H9 (cell line): ENCODE results near the gene TAF12. TPM values are rescaled to one million over a fixed set of nuclear protein-coding genes. Genes with fewer than 3 reads are reported as not detected.

Experiments
- DNase-seq: peaks from one replicate; pipeline ENCODE4 v3.0.0-alpha.2; 2017
- H2AFZ ChIP-seq: one replicate; pipeline ENCODE4 v1.6.1; 2013; ENCODE audit warnings: mild to moderate bottlenecking, low read length, control low read depth, moderate library complexity
- H2AK5ac ChIP-seq: 2 replicates; pipeline ENCODE4 v1.6.1; 2013; ENCODE audit warnings: low read length, control low read depth, mixed read lengths; ENCODE audit not compliant: insufficient read length
- H2BK120ac ChIP-seq: one replicate; pipeline ENCODE4 v1.6.1; 2013; ENCODE audit warnings: low read depth, mild to moderate bottlenecking, low read length, control low read depth, inconsistent platforms; ENCODE audit not compliant: poor library complexity, severe bottlenecking
- H2BK12ac ChIP-seq: 2 replicates; pipeline ENCODE4 v1.6.1; 2013; ENCODE audit warnings: low read length, control low read depth, mixed read lengths, low read depth; ENCODE audit not compliant: insufficient read length
- H2BK15ac ChIP-seq: 2 replicates; pipeline ENCODE4 v1.6.1; 2013; ENCODE audit warnings: low read depth, low read length, control low read depth
- H2BK20ac ChIP-seq: one replicate; pipeline ENCODE4 v1.6.1; 2013; ENCODE audit warnings: low read depth, mild to moderate bottlenecking, low read length, control low read depth, inconsistent platforms; ENCODE audit not compliant: poor library complexity, severe bottlenecking
- H2BK5ac ChIP-seq: 2 replicates; pipeline ENCODE4 v1.6.1; 2013; ENCODE audit warnings: low read length, control low read depth, mixed read lengths; ENCODE audit not compliant: insufficient read length
- H3K14ac ChIP-seq: 2 replicates; pipeline ENCODE4 v1.6.1; 2013; ENCODE audit warnings: low read length, control low read depth; ENCODE audit not compliant: insufficient read depth
- H3K18ac ChIP-seq: 2 replicates; pipeline ENCODE4 v1.6.1; 2013; ENCODE audit warnings: low read depth, mild to moderate bottlenecking, mixed read lengths, low read length, control low read depth; ENCODE audit not compliant: insufficient read length
- H3K23ac ChIP-seq: 2 replicates; pipeline ENCODE4 v1.6.1; 2013; ENCODE audit warnings: low read length, control low read depth, mixed read lengths, low read depth; ENCODE audit not compliant: insufficient read length
- H3K23me2 ChIP-seq: 2 replicates; pipeline ENCODE4 v1.6.1; 2013; ENCODE audit warnings: low read depth, mild to moderate bottlenecking, mixed read lengths, low read length, control low read depth; ENCODE audit not compliant: insufficient read length, poor library complexity, severe bottlenecking
- H3K27ac ChIP-seq: 2 replicates; pipeline ENCODE4 v1.5.1; 2013; ENCODE audit warnings: low read length, control low read depth, mixed read lengths, low read depth; ENCODE audit not compliant: insufficient read length
- H3K27me3 ChIP-seq: 2 replicates; pipeline ENCODE4 v1.6.1; 2013; ENCODE audit warnings: low read length, control low read depth, inconsistent platforms; ENCODE audit not compliant: insufficient read depth
- H3K4ac ChIP-seq: 2 replicates; pipeline ENCODE4 v1.6.1; 2013; ENCODE audit warnings: low read depth, mild to moderate bottlenecking, control low read depth, inconsistent platforms, low read length, moderate library complexity
- H3K4me1 ChIP-seq: 2 replicates; pipeline ENCODE4 v1.6.1; 2013; ENCODE audit warnings: low read length, control low read depth, inconsistent platforms; ENCODE audit not compliant: insufficient read depth
- H3K4me2 ChIP-seq: 2 replicates; pipeline ENCODE4 v1.6.1; 2013; ENCODE audit warnings: low read length, control low read depth, mixed read lengths; ENCODE audit not compliant: insufficient read length, insufficient read depth
- H3K56ac ChIP-seq: 2 replicates; pipeline ENCODE4 v1.6.1; 2013; ENCODE audit warnings: low read depth, mild to moderate bottlenecking, mixed read lengths, low read length, control low read depth; ENCODE audit not compliant: insufficient read length
- H3K79me1 ChIP-seq: 2 replicates; pipeline ENCODE4 v1.6.1; 2013; ENCODE audit warnings: low read depth, mild to moderate bottlenecking, moderate library complexity, low read length, control low read depth, inconsistent platforms; ENCODE audit not compliant: insufficient read depth, poor library complexity, severe bottlenecking
- H3K79me2 ChIP-seq: 2 replicates; pipeline ENCODE4 v1.6.1; 2013; ENCODE audit warnings: low read length, control low read depth, inconsistent platforms; ENCODE audit not compliant: insufficient read depth
- H3K9ac ChIP-seq: 2 replicates; pipeline ENCODE4 v1.6.1; 2013; ENCODE audit warnings: low read length, control low read depth, mixed read lengths; ENCODE audit not compliant: insufficient read length; ENCODE audit errors: extremely low read depth
- H3K9me3 ChIP-seq: one replicate; pipeline ENCODE4 v1.6.1; 2013; ENCODE audit warnings: low read depth, low read length, inconsistent platforms; ENCODE audit not compliant: control insufficient read depth
- H3T11ph ChIP-seq: one replicate; pipeline ENCODE4 v1.6.1; 2013; ENCODE audit warnings: mild to moderate bottlenecking, low read length, control low read depth, inconsistent platforms
- H4K20me1 ChIP-seq: one replicate; pipeline ENCODE4 v1.6.1; 2013; ENCODE audit not compliant: control insufficient read depth, insufficient read length, insufficient read depth
- H4K5ac ChIP-seq: 2 replicates; pipeline ENCODE4 v1.6.1; 2013; ENCODE audit warnings: low read depth, mild to moderate bottlenecking, mixed read lengths, low read length, control low read depth; ENCODE audit not compliant: insufficient read length
- H4K8ac ChIP-seq: replicated peaks from 2 replicates; pipeline ENCODE4 v1.6.1; 2013; ENCODE audit warnings: low read length, control low read depth, mixed read lengths, low read depth; ENCODE audit not compliant: insufficient read length
- H4K91ac ChIP-seq: 2 replicates; pipeline ENCODE4 v1.6.1; 2013; ENCODE audit warnings: low read depth, mild to moderate bottlenecking, moderate library complexity, mixed read lengths, low read length, control low read depth; ENCODE audit not compliant: insufficient read length
- H3K27ac Mint-ChIP-seq, 3 experiments: 2 replicates in 2 of 3; 3 replicates in 1 of 3; pipeline ENCODE4 v1.8.0; 2020 to 2021; ENCODE audit warnings: mixed read lengths in 3 of 3, mild to moderate bottlenecking in 1 of 3, moderate library complexity in 1 of 3
- H3K27me3 Mint-ChIP-seq: 2 replicates; pipeline ENCODE4 v1.8.0; 2021; ENCODE audit warnings: low read depth, mild to moderate bottlenecking, moderate library complexity, mixed read lengths
- H3K36me3 Mint-ChIP-seq, 3 experiments: 2 replicates in 2 of 3; 3 replicates in 1 of 3; pipeline ENCODE4 v1.8.0; 2020 to 2021; ENCODE audit warnings: low read depth in 3 of 3, mixed read lengths in 3 of 3; ENCODE audit not compliant: insufficient read depth in 1 of 3
- H3K4me1 Mint-ChIP-seq, 2 experiments: 2 replicates each; pipeline ENCODE4 v1.8.0; 2020; ENCODE audit warnings: mixed read lengths in 2 of 2
- H3K4me3 Mint-ChIP-seq, 2 experiments: 2 replicates in 1 of 2; 3 replicates in 1 of 2; pipeline ENCODE4 v1.8.0; 2020 to 2021; ENCODE audit warnings: mild to moderate bottlenecking in 2 of 2, mixed read lengths in 2 of 2, moderate library complexity in 1 of 2
- H3K9me3 Mint-ChIP-seq, 2 experiments: 2 replicates in 1 of 2; 3 replicates in 1 of 2; pipeline ENCODE4 v1.8.0; 2020; ENCODE audit warnings: mild to moderate bottlenecking in 2 of 2, mixed read lengths in 2 of 2, moderate library complexity in 1 of 2
- WGBS: extraction: QIAGEN DNeasy Blood & Tissue Kit; methylation state at CpG from one replicate; pipeline ENCODE4 v1.1.7; 2013; ENCODE audit warnings: missing lambda C conversion rate, low lambda C conversion rate, mixed read lengths; ENCODE audit not compliant: insufficient read length; ENCODE audit errors: extremely low coverage; 5-methylcytosine and 5-hydroxymethylcytosine counted together
- total RNA-seq: library from RNA; stranded (reverse); gene quantifications from 2 replicates; pipeline ENCODE4 v1.2.1, GENCODE V29; 2021
- TF ChIP-seq, protein P1 (sequence below): fragments of 200-600 bp; sonication (generic); conservative IDR thresholded peaks from 3 replicates; pipeline ENCODE4 v1.8.0; 2021; ENCODE audit warnings: antibody characterized with exemption, mild to moderate bottlenecking

The TAF12 gene
- total RNA-seq, 1 experiment from 2014 or later = 22.1 TPM

DNA sequence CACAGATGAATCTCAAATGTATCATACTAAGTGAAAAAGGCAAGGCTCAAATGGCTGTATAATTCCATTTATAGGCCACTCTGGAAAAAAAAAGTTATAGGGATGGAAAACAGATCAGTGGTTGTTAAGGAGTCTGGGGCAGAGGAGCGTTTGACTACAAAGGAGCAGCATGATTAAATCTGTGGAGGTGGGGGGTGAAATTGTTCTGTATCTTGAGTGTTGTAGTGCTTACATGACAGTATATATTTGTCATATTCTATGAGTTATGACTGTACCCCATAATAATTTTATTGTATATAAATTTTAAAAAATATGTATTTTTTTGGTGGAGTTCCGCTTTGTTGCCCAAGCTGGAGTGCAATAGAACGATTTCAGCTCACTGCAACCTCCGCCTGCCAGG, 10.3 kb downstream of the TAF12 start:
- Mint-ChIP-seq H3K4me3 (no peak overlapping the region), H3K9me3 (no peaks in the 10 kb centered on the region), H3K27me3 (no peaks in the 10 kb centered on the region), H3K27ac (no peak overlapping the region), H3K4me1 (0 out of 4 replicates have a peak, but pooled peaks cover 0 to 3% of the 10 kb centered on the region in 2 experiments), H3K36me3 (peaks cover 4 to 5% (median 4%) of the 10 kb centered on the region in 3 experiments; a peak in 5 of 7 replicates)
- H3T11ph ChIP-seq = no peak overlapping the region
- H2AFZ ChIP-seq = no peak overlapping the region
- no peaks in the 10 kb centered on the region for H3K23me2 ChIP-seq
- H2BK12ac ChIP-seq = no peak overlapping the region
- H2BK20ac ChIP-seq = no peak overlapping the region
- no peaks in the 10 kb centered on the region for H3K4me1 ChIP-seq
- no peaks in the 10 kb centered on the region for H3K79me2 ChIP-seq
- no peak overlapping the region for H4K91ac ChIP-seq
- TF ChIP-seq, protein P1, sequence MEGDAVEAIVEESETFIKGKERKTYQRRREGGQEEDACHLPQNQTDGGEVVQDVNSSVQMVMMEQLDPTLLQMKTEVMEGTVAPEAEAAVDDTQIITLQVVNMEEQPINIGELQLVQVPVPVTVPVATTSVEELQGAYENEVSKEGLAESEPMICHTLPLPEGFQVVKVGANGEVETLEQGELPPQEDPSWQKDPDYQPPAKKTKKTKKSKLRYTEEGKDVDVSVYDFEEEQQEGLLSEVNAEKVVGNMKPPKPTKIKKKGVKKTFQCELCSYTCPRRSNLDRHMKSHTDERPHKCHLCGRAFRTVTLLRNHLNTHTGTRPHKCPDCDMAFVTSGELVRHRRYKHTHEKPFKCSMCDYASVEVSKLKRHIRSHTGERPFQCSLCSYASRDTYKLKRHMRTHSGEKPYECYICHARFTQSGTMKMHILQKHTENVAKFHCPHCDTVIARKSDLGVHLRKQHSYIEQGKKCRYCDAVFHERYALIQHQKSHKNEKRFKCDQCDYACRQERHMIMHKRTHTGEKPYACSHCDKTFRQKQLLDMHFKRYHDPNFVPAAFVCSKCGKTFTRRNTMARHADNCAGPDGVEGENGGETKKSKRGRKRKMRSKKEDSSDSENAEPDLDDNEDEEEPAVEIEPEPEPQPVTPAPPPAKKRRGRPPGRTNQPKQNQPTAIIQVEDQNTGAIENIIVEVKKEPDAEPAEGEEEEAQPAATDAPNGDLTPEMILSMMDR = no peak
- H2AK5ac ChIP-seq = no peak overlapping the region
- H2BK5ac ChIP-seq = no peak overlapping the region
- H4K8ac ChIP-seq = no peak overlapping the region
- no peak overlapping the region for H2BK15ac ChIP-seq
- no CpG with 5 or more reads among the region's 4 CpGs for WGBS
- H3K79me1 ChIP-seq = no peaks in the 10 kb centered on the region
- H3K4me2 ChIP-seq = no peak overlapping the region
- no peaks in the 10 kb centered on the region for H3K27me3 ChIP-seq
- no peak overlapping the region for H4K5ac ChIP-seq
- no peak overlapping the region for H2BK120ac ChIP-seq
- no peak overlapping the region for H3K27ac ChIP-seq
- no peak overlapping the region for H3K4ac ChIP-seq
- no peaks in the 10 kb centered on the region for H3K9me3 ChIP-seq
- no peak overlapping the region for H3K18ac ChIP-seq
- no peak overlapping the region for H3K56ac ChIP-seq
- no peak for DNase-seq
- H3K23ac ChIP-seq = no peak overlapping the region
- H3K14ac ChIP-seq = no peak overlapping the region
- H3K9ac ChIP-seq = no peak overlapping the region
- no peaks in the 10 kb centered on the region for H4K20me1 ChIP-seq
